HepG2 (cell line): ENCODE results near the gene PPP4R2. TPM values are rescaled to one million over a fixed set of nuclear protein-coding genes. Genes with fewer than 3 reads are reported as not detected.

Source experiments
- ATAC-seq: fragments of 200-7000 bp; cut with Tn5 transposase; 3 replicates; pipeline ENCODE4 v1.9.1; 2020; ENCODE audit warnings: mild to moderate bottlenecking, moderate library complexity
- BruUV-seq: library from RNA; stranded (reverse); fragments of 400-500 nt; replicated peaks from 2 replicates; lab custom pipeline; 2021; lab: Mats Ljungman, UMichigan
- CTCF ChIA-PET: fragments of 300-600 bp; formaldehyde crosslinking; extraction: SDS; loops from one replicate; lab custom pipeline; 2021; ENCODE audit warnings: low total read pairs, inconsistent platforms, low intra/inter-chr PET ratio; lab: Yijun Ruan, JAX
- POLR2A ChIA-PET: fragments of 350-600 bp; sonication (Branson Sonifier 250); formaldehyde crosslinking; loops from one replicate; lab custom pipeline; 2020; ENCODE audit warnings: antibody characterized with exemption, inconsistent platforms; lab: Yijun Ruan, JAX
- DNase-seq: peaks from one replicate; pipeline ENCODE4 v3.0.0-alpha.2; 2015; ENCODE audit warnings: low spot score
- FAIRE-seq: peaks from 3 replicates; lab custom pipeline; 2011; peaks lifted over from hg19 to GRCh38; lab: Jason Lieb, UNC
- H2AFZ ChIP-seq: one replicate; pipeline ENCODE4 v1.6.1; 2011; ENCODE audit warnings: low read length, inconsistent platforms
- H3K27ac ChIP-seq: fragments of 300-600 bp; 3 replicates; pipeline ENCODE4 v1.8.0; 2011; ENCODE audit warnings: mixed run types, mild to moderate bottlenecking, mixed read lengths, low read length, inconsistent platforms; ENCODE audit not compliant: insufficient read depth; ENCODE audit errors: extremely low read length
- H3K27me3 ChIP-seq, 2 experiments: fragments of 200-600 bp in 1 of 2; 2 replicates in 1 of 2; 3 replicates in 1 of 2; pipeline versions ENCODE4 v1.6.0 to v1.8.0; 2011; ENCODE audit warnings: low read length in 2 of 2, mild to moderate bottlenecking in 2 of 2, moderate library complexity in 2 of 2, inconsistent platforms in 1 of 2; ENCODE audit not compliant: insufficient read depth in 2 of 2, control insufficient read depth in 1 of 2
- H3K36me3 ChIP-seq, 2 experiments: fragments of 200-600 bp in 1 of 2; replicated peaks in 1 of 2; 2 replicates in 1 of 2; 3 replicates in 1 of 2; pipeline versions ENCODE4 v1.5.1 to v1.8.0; 2011; ENCODE audit warnings: low read length in 2 of 2, inconsistent platforms in 1 of 2; ENCODE audit not compliant: insufficient read depth in 2 of 2, control insufficient read depth in 1 of 2
- H3K4me1 ChIP-seq: 2 replicates; pipeline ENCODE4 v1.5.1; 2012; ENCODE audit warnings: low read length, inconsistent platforms; ENCODE audit not compliant: insufficient read depth
- H3K4me2 ChIP-seq: 2 replicates; pipeline ENCODE4 v1.6.0; 2011; ENCODE audit warnings: low read depth, low read length, inconsistent platforms
- H3K4me3 ChIP-seq, 3 experiments: fragments of 200-600 bp in 1 of 3; sonication (generic), shearing (Covaris generic) in 1 of 3; replicated peaks in 1 of 3; 2 replicates each; pipeline ENCODE4 v1.5.1; 2011 to 2016; ENCODE audit warnings: low read length in 3 of 3, inconsistent platforms in 2 of 3, low read depth in 2 of 3, mild to moderate bottlenecking in 2 of 3, control low read depth in 1 of 3, mixed read lengths in 1 of 3; ENCODE audit not compliant: insufficient read depth in 1 of 3
- H3K79me2 ChIP-seq: one replicate; pipeline ENCODE4 v1.6.1; 2011; ENCODE audit warnings: low read length, inconsistent platforms; ENCODE audit not compliant: insufficient read depth
- H3K9ac ChIP-seq: 2 replicates; pipeline ENCODE4 v1.6.0; 2011; ENCODE audit warnings: mild to moderate bottlenecking, low read depth, low read length, inconsistent platforms; ENCODE audit not compliant: insufficient read depth
- H3K9me3 ChIP-seq: 2 replicates; pipeline ENCODE4 v1.5.1; 2012; ENCODE audit warnings: mild to moderate bottlenecking, low read length
- H4K20me1 ChIP-seq: 2 replicates; pipeline ENCODE4 v1.6.0; 2011; ENCODE audit warnings: inconsistent platforms, mild to moderate bottlenecking, low read length, moderate library complexity; ENCODE audit not compliant: insufficient read depth
- ARID2 ChIP-seq: sonication (generic); formaldehyde crosslinking; IDR thresholded peaks from 2 replicates; pipeline ENCODE4 v1.8.1; 2022; ENCODE audit warnings: mild to moderate bottlenecking, missing genetic modification reagents, borderline replicate concordance
- CEBPB ChIP-seq: IDR thresholded peaks from 2 replicates; pipeline ENCODE4 v1.6.1; 2011; ENCODE audit warnings: low read depth, low read length, improper control_type of control experiment, borderline replicate concordance
- CEBPG ChIP-seq: IDR thresholded peaks from 2 replicates; pipeline ENCODE4 v1.6.1; 2016
- ELF3 ChIP-seq: IDR thresholded peaks from 2 replicates; pipeline ENCODE4 v1.6.1; 2016; ENCODE audit warnings: missing genetic modification reagents, missing compliant biosample characterization
- FOXA1 ChIP-seq, 2 experiments: fragments of 450-650 bp in 1 of 2; sonication (generic) in 1 of 2; formaldehyde crosslinking in 1 of 2; IDR thresholded peaks; 2 replicates each; pipeline versions ENCODE4 v1.4.0 to v1.6.1; 2016 to 2020; ENCODE audit warnings: missing genetic modification reagents in 1 of 2
- HNRNPLL ChIP-seq: fragments of 200-400 bp; formaldehyde crosslinking; IDR thresholded peaks from 2 replicates; pipeline ENCODE4 v1.6.1; 2017; ENCODE audit warnings: mild to moderate bottlenecking, low read depth, low read length; ENCODE audit not compliant: poor library complexity, severe bottlenecking
- PAXIP1 ChIP-seq: sonication (generic); formaldehyde crosslinking; conservative IDR thresholded peaks from 2 replicates; pipeline ENCODE4 v1.4.0; 2020; ENCODE audit warnings: mild to moderate bottlenecking, missing genetic modification reagents, moderate library complexity
- RBM39 ChIP-seq: fragments of 200-400 bp; formaldehyde crosslinking; IDR thresholded peaks from one replicate; pipeline ENCODE4 v1.6.1; 2018; ENCODE audit warnings: antibody characterized with exemption, mild to moderate bottlenecking, low read depth, low read length; ENCODE audit not compliant: poor library complexity, severe bottlenecking
- TBX3 ChIP-seq: fragments of 450-650 bp; IDR thresholded peaks from 2 replicates; pipeline ENCODE4 v1.6.1; 2017; ENCODE audit warnings: antibody characterized with exemption, mild to moderate bottlenecking, inconsistent platforms, borderline replicate concordance
- ZKSCAN1 ChIP-seq: fragments of 150-350 bp; IDR thresholded peaks from 2 replicates; pipeline ENCODE4 v1.6.1; 2014; ENCODE audit warnings: low read length
- ZMYM2 ChIP-seq: sonication (generic); formaldehyde crosslinking; IDR thresholded peaks from 2 replicates; pipeline ENCODE4 v1.8.0; 2022; ENCODE audit warnings: mild to moderate bottlenecking, missing genetic modification reagents
- ZNF292 ChIP-seq: sonication (generic); formaldehyde crosslinking; IDR thresholded peaks from 2 replicates; pipeline ENCODE4 v1.8.1; 2022; ENCODE audit warnings: mild to moderate bottlenecking, low read depth, missing genetic modification reagents, borderline replicate concordance
- ZNF33B ChIP-seq: sonication (generic); formaldehyde crosslinking; IDR thresholded peaks from 2 replicates; pipeline ENCODE4 v1.5.1; 2020; ENCODE audit warnings: mild to moderate bottlenecking, missing genetic modification reagents
- ZNF484 ChIP-seq: sonication (generic); formaldehyde crosslinking; IDR thresholded peaks from 2 replicates; pipeline ENCODE4 v1.5.1; 2020; ENCODE audit warnings: mild to moderate bottlenecking, low read depth, missing genetic modification reagents, borderline replicate concordance
- ZNF713 ChIP-seq: sonication (generic); formaldehyde crosslinking; IDR thresholded peaks from 2 replicates; pipeline ENCODE4 v1.4.0; 2020; ENCODE audit warnings: mild to moderate bottlenecking, missing genetic modification reagents
- ZNF777 ChIP-seq: sonication (generic); formaldehyde crosslinking; IDR thresholded peaks from 2 replicates; pipeline ENCODE4 v1.4.0; 2020; ENCODE audit warnings: missing genetic modification reagents
- WGBS: methylation state at CpG from one replicate; pipeline ENCODE4 v1.1.6; 2017; ENCODE audit warnings: low lambda C conversion rate; 5-methylcytosine and 5-hydroxymethylcytosine counted together
- in situ Hi-C: cut with HindIII; loops from 2 replicates; pipeline ENCODE4 v1.10.0; 2017; ENCODE audit warnings: low pct_unique_long_range_greater_than_20kb; ENCODE audit not compliant: extremely low pct_ligation_motif_present
- intact Hi-C: fragments of 100-400 bp; cut with micrococcal nuclease; formaldehyde crosslinking; loops from one replicate; pipeline ENCODE4 v1.10.0; 2022; ENCODE audit not compliant: unreplicated experiment
- polyA plus RNA-seq, 8 experiments: library from polyadenylated mRNA; depleted of rRNA in 3 of 8; stranded (reverse) in 7 of 8; unstranded in 1 of 8; fragments of >200 nt; fragmentation: Illumina TruSeq in 4 of 8; extraction: Trizol in 4 of 8; gene quantifications; 2 replicates each; pipeline versions ENCODE4 v1.2.1 to v1.2.3, GENCODE V29; 2011 to 2016; ENCODE audit warnings: low read depth in 4 of 8, missing spikeins in 1 of 8, mixed read lengths in 1 of 8; ENCODE audit not compliant: insufficient read depth in 1 of 8
- total RNA-seq, 5 experiments: library from RNA; depleted of rRNA; stranded (reverse); fragments of >200 nt; fragmentation: Illumina TruSeq; extraction: Trizol; gene quantifications; 2 replicates each; pipeline ENCODE4 v1.2.3, GENCODE V29; 2016; ENCODE audit warnings: low read depth in 1 of 5

Gene PPP4R2
- total and polyA plus RNA-seq, 2 of the 13 experiments (the other 11 are each of a cell fraction or from before 2014, with no cell fraction given) = 22.3 to 161 TPM

- ChIA-PET POLR2A (no interaction called here), CTCF (no interaction called here)
- H2AFZ ChIP-seq = no peak overlapping the region
- no peak for ATAC-seq
- DNase-seq = no peak
- no peak overlapping the region for H3K4me2 ChIP-seq
- TF ChIP-seq RBM39 (no peak), CEBPB (peak; percentile 41; the same call in 1 of the 2 replicates), HNRNPLL (no peak), ZNF484 (CRISPR knock-in tag) (no peak), CEBPG (CRISPR knock-in tag) (peak; percentile 40; the same call in 1 of the 2 replicates)
- no peaks in the 10 kb centered on the region for H3K9me3 ChIP-seq
- 97% methylated on average over 6 of the region's 6 CpGs for WGBS
- peaks cover 75% of the 10 kb centered on the region for H4K20me1 ChIP-seq
- BruUV-seq = no TSS peak
- peaks cover 4 to 20% of the 10 kb centered on the region in 2 experiments; a peak in 4 of 5 replicates for H3K36me3 ChIP-seq
- no peak overlapping the region for H3K4me3 ChIP-seq
- H3K79me2 ChIP-seq = peaks cover 94% of the 10 kb centered on the region
- H3K9ac ChIP-seq = no peak overlapping the region
- no peak for FAIRE-seq
- H3K4me1 ChIP-seq = peaks cover 54% of the 10 kb centered on the region
- no peak overlapping the region for H3K27ac ChIP-seq
- H3K27me3 ChIP-seq = no peaks in the 10 kb centered on the region
- intact Hi-C loops (no loop called here), in situ Hi-C loops (no loop called here)
These were observed 48.8 kb downstream of the PPP4R2 start for GRCh38 chr3:73045391-73045790.

- H3K9me3 ChIP-seq = no peaks in the 10 kb centered on the region
- no peak overlapping the region for H3K9ac ChIP-seq
- peaks cover 47% of the 10 kb centered on the region for H3K4me1 ChIP-seq
- no peaks in the 10 kb centered on the region for H3K27me3 ChIP-seq
- peaks cover 94% of the 10 kb centered on the region for H3K79me2 ChIP-seq
- ATAC-seq (peak; percentile 78), DNase-seq (peak; percentile 10), FAIRE-seq (no peak)
- no TSS peak for BruUV-seq
- WGBS = 21% methylated on average over 2 of the region's 2 CpGs
- POLR2A ChIA-PET = no interaction called here
- intact Hi-C loops (no loop called here), in situ Hi-C loops (no loop called here)
- H3K27ac ChIP-seq = peak overlapping the region; percentile 18
- H4K20me1 ChIP-seq = peaks cover 75% of the 10 kb centered on the region
- H2AFZ ChIP-seq = no peak overlapping the region
- no peak overlapping the region for H3K4me3 ChIP-seq
- H3K4me2 ChIP-seq = no peak overlapping the region
- CTCF ChIA-PET = no interaction called here
- peaks cover 3 to 20% of the 10 kb centered on the region in 2 experiments; a peak in 4 of 5 replicates for H3K36me3 ChIP-seq
- TF ChIP-seq ZKSCAN1 = no peak
- 0 out of 2 replicates have a peak, but pooled peaks have one; percentile 16 for TF ChIP-seq PAXIP1 (CRISPR knock-in tag)
- no peak for TF ChIP-seq ZNF292
- TF ChIP-seq ZNF777 (CRISPR knock-in tag) = no peak
- TF ChIP-seq ELF3 = no peak
- TF ChIP-seq ARID2 (CRISPR knock-in tag) = no peak
- no peak for TF ChIP-seq FOXA1 (IDR thresholded peaks at IDR 0.05)
- TF ChIP-seq FOXA1 (CRISPR knock-in tag; IDR thresholded peaks at IDR 0.05) = no peak
- no peak for TF ChIP-seq ZMYM2 (CRISPR knock-in tag)
- peak; percentile 51; the same call in 1 of the 2 replicates for TF ChIP-seq TBX3
- no peak for TF ChIP-seq ZNF33B (CRISPR knock-in tag)
- no peak for TF ChIP-seq ZNF713 (CRISPR knock-in tag)
These were observed 49.6 kb downstream of the PPP4R2 start for GRCh38 chr3:73046195-73046594.
